ENCODE results near the gene FOXN3.

Gene FOXN3

DNA sequence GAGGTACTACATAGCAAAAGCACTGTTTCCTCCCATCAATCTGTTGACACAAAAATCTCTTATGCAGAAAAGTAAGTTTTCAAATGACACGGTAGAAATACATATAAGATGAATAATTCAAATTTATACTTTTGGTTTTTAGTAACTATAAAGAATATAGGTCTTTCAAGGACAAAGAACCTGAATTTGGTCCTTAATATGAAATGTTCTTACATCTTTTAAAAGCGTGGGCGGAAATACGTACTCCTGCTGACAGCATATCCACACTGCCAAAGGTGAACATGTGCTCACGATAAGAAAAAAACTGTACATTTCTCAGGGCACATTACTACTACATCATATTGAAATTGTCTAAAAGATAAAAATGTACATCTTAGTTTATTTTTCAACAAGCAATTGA, 127.6 kb downstream of the FOXN3 start:
- Mint-ChIP-seq H3K4me3 (no peak overlapping the region), H3K36me3 (peaks cover 46 to 68% of the 10 kb centered on the region in 2 donors), H3K27me3 (no peaks in the 10 kb centered on the region), H3K27ac (no peak overlapping the region), H3K9me3 (peaks cover 0 to 4% of the 10 kb centered on the region in 2 donors), H3K4me1 (peaks cover 49 to 68% of the 10 kb centered on the region in 2 donors)
- ATAC-seq (replicated peaks) (no peak), DNase-seq (no peak)

DNA sequence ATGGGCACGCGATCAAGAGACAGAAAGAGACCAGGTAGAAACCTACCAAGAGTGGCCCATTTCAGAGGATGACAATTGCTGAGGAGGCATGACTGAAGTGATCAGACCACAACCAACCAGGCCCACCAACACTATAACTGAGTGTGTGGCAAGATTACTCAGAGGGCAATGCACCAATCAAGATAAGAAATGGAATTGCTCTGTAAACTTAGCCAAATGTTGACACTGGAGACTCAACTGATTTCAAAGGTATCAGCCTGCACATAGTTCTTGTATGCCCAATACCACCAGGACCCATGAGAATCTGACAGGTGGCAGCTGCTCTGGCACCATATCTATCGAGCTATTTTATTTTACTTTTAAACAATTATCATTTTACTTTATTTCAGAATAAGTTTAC, 128.9 kb downstream of the FOXN3 start:
- Mint-ChIP-seq H3K27me3 (no peaks in the 10 kb centered on the region), H3K36me3 (peaks cover 49 to 67% of the 10 kb centered on the region in 2 donors), H3K4me3 (no peak overlapping the region), H3K9me3 (peaks cover 0 to 7% of the 10 kb centered on the region in 2 donors), H3K27ac (no peak overlapping the region), H3K4me1 (peaks cover 46 to 68% of the 10 kb centered on the region in 2 donors)
- DNase-seq (no peak), ATAC-seq (replicated peaks) (no peak)

DNA sequence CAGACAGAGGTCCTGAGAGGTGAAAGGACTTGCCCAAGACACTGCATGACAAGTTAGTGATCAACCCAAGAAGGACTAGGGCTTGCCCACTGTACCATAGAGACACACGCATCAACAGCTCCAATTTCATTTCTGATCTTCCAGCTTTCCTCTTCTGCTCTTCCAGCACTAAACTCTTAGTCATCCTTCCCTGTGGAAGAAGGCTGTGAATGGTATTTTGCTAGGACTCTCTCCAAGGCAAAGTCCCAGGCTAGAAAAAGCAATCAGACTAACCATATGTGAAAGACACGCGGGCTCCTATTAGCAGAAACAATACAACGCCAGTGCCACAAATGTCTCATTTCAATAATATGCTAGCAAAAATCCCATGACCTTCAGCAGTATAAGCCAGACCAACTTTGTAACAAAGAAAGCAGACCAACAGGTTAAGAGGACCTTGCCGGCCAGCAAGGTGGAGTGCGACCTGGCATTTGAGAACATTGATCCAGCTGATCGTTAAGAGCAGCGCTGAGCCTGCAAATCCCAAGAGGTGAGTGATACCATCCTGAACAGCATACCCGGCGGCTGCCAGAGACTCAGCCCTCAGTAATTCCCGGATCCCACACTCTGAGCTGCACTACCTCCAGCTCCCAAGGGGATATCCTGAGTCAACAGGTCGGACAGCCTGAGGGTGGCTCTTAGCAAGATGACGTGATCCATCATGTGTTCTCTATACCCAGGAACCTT, 132.5 kb downstream of the FOXN3 start:
- H3K4me1 Mint-ChIP-seq: peaks cover 37 to 72% of the 10 kb centered on the region in 2 donors
- no peaks in the 10 kb centered on the region for H3K27me3 Mint-ChIP-seq
- ATAC-seq (replicated peaks) (no peak), DNase-seq (no peak)
- H3K27ac Mint-ChIP-seq: peak overlapping the region; percentile 92
- H3K4me3 Mint-ChIP-seq: peak overlapping the region; percentile 61 to 64
- peaks cover 2 to 3% of the 10 kb centered on the region in 2 donors for H3K9me3 Mint-ChIP-seq
- H3K36me3 Mint-ChIP-seq: peaks cover 38 to 64% of the 10 kb centered on the region in 2 donors

DNA sequence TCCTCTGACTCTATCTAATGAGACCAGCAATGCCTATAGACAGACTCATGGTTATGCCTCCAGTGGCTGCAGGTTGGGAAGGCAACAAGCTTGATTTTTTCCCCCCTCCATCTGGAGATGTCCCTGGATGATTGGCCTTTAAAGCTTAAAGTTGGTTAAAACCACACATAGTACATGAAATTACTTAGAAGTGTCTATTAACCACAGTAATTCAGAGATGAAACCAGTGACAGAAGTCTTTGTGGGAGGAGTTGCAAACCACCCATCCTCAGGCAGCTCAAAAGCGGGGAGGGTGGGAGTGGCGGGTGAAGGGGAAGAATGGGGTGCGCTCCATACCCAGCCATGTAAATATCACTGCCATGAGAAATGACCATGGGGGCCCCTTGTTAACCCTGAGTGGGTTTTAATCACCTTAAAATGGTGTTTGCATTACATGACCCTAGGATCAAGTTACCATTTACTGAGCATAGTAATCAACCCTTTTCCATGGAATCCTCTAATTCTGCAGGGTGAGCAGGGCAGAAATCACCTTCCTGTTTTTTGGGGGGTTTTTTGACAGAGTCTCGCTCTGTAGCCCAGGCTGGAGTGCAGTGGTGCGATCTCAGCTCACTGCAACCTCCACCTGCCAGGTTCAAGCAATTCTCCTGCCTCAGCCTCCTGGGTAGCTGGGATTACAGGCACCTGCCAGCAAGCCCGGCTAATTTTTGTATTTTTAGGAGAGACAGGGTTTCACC, 133.5 kb downstream of the FOXN3 start:
- peaks cover 2 to 3% of the 10 kb centered on the region in 2 donors for H3K9me3 Mint-ChIP-seq
- DNase-seq (peak; percentile 36), ATAC-seq (replicated peaks) (peak; percentile 88 to 89)
- H3K36me3 Mint-ChIP-seq: peaks cover 46 to 73% of the 10 kb centered on the region in 2 donors
- H3K27ac Mint-ChIP-seq: peak overlapping the region; percentile 78
- H3K27me3 Mint-ChIP-seq: no peaks in the 10 kb centered on the region
- no peak overlapping the region for H3K4me3 Mint-ChIP-seq
- H3K4me1 Mint-ChIP-seq: peaks cover 42 to 82% of the 10 kb centered on the region in 2 donors

DNA sequence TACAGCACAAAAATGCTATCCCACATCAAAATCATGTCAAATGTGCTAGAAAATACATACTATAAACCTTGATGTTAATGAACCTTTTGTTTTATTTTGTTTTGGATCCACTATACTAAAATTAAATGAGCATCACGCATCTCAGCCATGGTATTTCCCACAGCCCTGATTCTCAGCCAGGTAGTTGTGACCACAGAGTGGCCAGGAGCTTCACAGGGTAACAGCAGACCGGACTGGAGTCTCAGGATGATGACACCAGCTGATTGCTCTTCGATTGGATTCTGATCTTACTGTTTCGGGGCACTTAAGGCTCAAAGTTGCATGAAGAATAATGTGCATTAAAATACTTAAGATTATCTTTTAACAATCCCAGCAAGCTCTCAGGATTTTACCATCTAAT, 134.8 kb downstream of the FOXN3 start:
- H3K4me1 Mint-ChIP-seq: peaks cover 55 to 90% of the 10 kb centered on the region in 2 donors
- DNase-seq (no peak), ATAC-seq (replicated peaks) (no peak)
- peaks cover 56 to 82% of the 10 kb centered on the region in 2 donors for H3K36me3 Mint-ChIP-seq
- no peaks in the 10 kb centered on the region for H3K27me3 Mint-ChIP-seq
- peak overlapping the region; percentile 51 for H3K27ac Mint-ChIP-seq
- H3K9me3 Mint-ChIP-seq: peaks cover 6 to 9% of the 10 kb centered on the region in 2 donors
- H3K4me3 Mint-ChIP-seq: no peak overlapping the region

DNA sequence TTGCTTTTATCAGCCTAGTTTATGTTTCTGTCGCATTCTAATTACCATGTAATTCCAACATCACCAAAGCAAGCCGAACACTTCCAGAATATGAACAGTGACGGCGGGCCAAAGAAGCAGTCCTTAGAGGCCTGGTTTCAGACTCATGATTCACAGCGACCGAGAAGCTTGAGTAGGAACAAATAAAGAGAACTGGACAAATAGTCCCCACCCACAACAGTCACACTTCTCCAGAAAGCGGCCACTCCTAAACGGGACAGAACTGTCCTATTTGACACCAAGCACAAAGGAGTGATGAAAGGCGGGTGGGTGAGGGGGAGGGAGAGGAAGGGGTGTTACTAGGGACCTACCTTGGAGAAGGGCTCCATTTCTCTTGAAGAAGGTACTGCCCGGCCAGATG, 136.4 kb downstream of the FOXN3 start:
- peaks cover 62 to 99% of the 10 kb centered on the region in 2 donors for H3K4me1 Mint-ChIP-seq
- H3K9me3 Mint-ChIP-seq: peaks cover 6 to 9% of the 10 kb centered on the region in 2 donors

DNA sequence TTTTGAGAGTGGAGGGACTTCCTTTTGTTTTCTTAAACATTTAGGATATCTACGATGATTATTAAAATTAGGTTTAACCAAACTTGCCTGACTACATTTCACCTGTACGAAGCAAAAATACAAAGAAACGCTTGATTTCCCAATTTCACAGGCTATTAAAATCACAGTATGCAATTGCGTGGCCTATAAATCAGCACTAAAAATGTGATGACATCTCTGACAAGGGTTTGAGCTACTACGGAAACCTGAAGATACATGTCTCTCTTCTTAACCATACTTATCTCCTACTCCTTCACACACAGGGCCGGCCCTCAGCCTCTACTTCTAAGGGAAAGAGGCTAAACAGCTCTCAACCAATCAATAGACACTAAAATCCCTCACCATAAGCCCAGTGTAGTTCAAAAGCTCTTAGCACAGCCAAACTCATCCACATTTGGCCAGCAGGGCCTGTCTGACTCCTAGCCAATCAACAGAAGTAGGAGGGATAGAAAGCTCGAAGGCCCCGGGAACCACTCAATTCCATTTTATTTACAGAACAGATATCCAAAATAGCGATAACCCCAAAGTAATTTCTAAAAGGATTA, 137.3 kb downstream of the FOXN3 start:
- Mint-ChIP-seq H3K27me3 (no peaks in the 10 kb centered on the region), H3K27ac (no peak overlapping the region), H3K4me1 (peaks cover 66 to 99% of the 10 kb centered on the region in 2 donors), H3K9me3 (peaks cover 6 to 15% of the 10 kb centered on the region in 2 donors), H3K36me3 (peaks cover 62 to 86% of the 10 kb centered on the region in 2 donors), H3K4me3 (no peak overlapping the region)
- DNase-seq (no peak), ATAC-seq (replicated peaks) (no peak)

More for the DNA sequence above, 136.4 kb downstream of the FOXN3 start:
- Mint-ChIP-seq H3K27me3 (no peaks in the 10 kb centered on the region), H3K4me3 (no peak overlapping the region), H3K27ac (peak overlapping the region; percentile 47), H3K36me3 (peaks cover 62 to 86% of the 10 kb centered on the region in 2 donors)
- ATAC-seq (replicated peaks) (no peak), DNase-seq (no peak)

DNA sequence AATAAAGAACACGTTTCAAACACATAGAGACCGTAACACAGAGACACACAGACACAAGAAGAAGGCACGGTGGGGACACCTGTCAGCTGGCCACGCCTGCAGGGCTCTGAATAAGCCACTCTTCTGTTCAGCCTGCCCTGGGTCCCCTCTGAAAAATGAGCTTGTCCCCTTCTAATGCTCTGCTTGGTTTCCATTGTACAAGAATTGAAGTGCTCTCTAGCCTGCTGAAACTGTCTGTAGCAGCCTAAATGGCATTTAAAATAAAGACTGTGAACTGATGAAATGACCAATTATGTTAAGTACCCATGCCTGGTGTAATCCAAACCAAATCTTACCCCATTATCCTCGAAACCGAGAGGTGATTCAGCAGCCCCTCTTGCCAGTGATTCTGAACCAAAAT, 139.8 kb downstream of the FOXN3 start:
- Mint-ChIP-seq H3K4me3 (peak overlapping the region in 1 of 2 donors; percentile 30), H3K9me3 (peaks cover 6 to 16% of the 10 kb centered on the region in 2 donors), H3K27me3 (no peaks in the 10 kb centered on the region), H3K36me3 (peaks cover 68 to 85% of the 10 kb centered on the region in 2 donors), H3K4me1 (peaks cover 71 to 96% of the 10 kb centered on the region in 2 donors), H3K27ac (peak overlapping the region; percentile 97)
- ATAC-seq (replicated peaks) (no peak), DNase-seq (no peak)

DNA sequence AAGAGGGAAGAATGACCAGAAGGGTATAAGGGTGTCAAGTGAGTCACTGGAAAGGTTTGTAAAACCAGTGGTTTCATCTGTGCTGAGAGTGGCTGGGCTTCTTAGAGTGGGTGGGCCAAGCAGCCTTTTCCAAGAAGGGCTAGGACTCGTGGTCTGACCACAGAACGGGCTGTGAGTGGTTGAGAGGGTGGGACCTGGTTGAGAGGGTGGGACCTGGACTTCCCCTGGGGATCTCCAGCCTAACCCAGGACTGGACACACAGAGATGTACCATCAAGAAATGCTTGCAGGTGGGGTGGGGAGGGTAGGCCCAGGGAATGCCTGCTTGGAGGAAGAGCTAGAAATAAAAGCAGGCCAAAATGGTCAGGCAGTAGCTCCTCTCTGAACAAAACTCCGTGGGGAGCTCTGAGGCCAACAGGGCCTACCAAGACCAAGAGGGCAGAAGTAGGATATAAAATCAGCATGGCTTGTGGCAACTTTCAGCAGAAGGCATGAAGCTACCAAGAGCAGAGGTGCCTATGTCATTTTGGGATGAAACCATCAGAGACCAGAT, 140.5 kb downstream of the FOXN3 start:
- Mint-ChIP-seq H3K9me3 (peaks cover 6 to 16% of the 10 kb centered on the region in 2 donors), H3K27me3 (no peaks in the 10 kb centered on the region), H3K36me3 (peaks cover 63 to 78% of the 10 kb centered on the region in 2 donors), H3K4me3 (peak overlapping the region; percentile 62 to 68), H3K4me1 (peaks cover 66 to 89% of the 10 kb centered on the region in 2 donors), H3K27ac (peak overlapping the region; percentile 97)
- DNase-seq (peak; percentile 92), ATAC-seq (replicated peaks) (peak; percentile 98)

DNA sequence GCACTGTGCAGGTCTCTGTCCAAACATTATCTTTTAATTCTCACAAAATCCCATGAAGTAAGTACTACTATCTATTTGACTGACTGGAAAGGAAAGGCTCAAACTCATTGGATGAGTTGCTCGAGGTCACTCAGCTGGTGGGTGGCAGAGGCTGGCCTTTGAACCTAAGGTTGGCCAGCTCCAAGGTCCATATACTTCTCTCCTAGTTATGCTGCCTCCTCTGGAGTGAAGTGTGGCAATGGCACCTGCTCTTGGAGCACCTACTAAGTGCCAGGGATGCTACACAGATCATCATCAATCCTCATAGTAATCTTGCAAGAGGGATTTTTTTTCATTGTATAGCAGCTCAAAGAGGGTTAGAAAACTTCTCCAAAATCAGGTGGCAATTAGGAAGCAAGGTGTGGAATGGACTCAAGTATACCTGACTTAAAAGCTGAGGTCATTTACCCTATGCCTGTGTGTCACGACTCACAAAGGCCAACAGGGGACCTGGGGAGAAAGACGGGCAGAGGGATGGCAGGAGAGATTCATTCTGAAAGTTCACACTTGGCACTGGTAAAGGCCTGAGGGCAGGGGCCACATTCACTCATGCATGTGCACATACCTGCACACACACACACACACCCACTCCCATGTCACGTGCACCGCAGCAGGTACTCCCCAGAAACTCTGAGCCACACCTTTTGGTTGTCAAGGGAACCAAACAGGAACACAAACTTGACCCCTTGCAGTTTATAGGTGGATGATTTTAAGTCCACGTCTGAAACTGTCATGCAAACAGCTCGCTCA, 146.4 kb downstream of the FOXN3 start:
- no peak overlapping the region for H3K4me3 Mint-ChIP-seq
- H3K27me3 Mint-ChIP-seq: no peaks in the 10 kb centered on the region
- H3K27ac Mint-ChIP-seq: peak overlapping the region; percentile 76
- H3K4me1 Mint-ChIP-seq: peaks cover 70 to 85% of the 10 kb centered on the region in 2 donors
- peak; percentile 76 for ATAC-seq (replicated peaks)
- peaks cover 2 to 9% of the 10 kb centered on the region in 2 donors for H3K9me3 Mint-ChIP-seq
- H3K36me3 Mint-ChIP-seq: peaks cover 47 to 66% of the 10 kb centered on the region in 2 donors
- DNase-seq: peak; percentile 54

DNA sequence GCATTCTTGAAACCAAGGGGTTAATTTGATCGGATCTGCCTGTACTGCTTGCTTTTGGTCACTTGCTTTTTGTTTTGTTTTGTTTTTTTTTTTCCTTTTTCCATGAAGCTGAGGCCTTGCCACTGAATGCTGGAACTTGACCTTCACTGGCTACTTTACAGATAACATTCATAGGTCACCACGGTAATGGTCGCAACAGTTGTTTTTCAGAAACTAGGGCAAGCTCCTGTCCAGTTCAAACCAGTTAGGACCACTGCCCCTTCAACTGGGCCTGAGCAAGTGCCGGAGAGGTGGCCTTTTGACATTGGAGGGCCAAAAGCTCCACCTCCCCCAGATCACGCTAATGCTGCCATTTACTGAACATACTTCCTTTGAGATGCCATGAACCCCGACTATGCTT, 147.6 kb downstream of the FOXN3 start:
- Mint-ChIP-seq H3K9me3 (peaks cover 2 to 4% of the 10 kb centered on the region in 2 donors), H3K36me3 (peaks cover 49 to 67% of the 10 kb centered on the region in 2 donors), H3K27ac (peak overlapping the region; percentile 69)

DNA sequence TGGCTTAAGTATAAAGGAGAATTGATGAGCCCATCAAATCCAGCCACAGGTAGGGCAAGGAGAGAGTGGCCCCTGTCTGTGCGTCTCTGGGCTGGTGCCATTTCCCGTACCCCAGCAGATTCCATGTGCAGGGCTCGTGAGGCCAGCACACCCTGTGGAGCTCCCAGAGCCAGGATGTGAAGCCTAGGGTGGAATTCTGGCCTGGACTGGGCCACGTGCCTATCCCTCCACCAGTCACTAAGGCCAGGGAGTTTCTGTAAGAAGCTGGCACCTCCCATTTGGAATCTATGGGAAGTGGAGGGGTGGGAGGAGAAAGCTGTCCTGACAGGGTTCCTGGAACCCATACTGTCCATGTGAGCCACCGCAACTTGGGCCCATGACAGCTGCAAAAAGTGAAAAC, 148.5 kb downstream of the FOXN3 start:
- H3K4me3 Mint-ChIP-seq: no peak overlapping the region
- peaks cover 67 to 84% of the 10 kb centered on the region in 2 donors for H3K4me1 Mint-ChIP-seq
- H3K27ac Mint-ChIP-seq: no peak overlapping the region
- no peak for ATAC-seq (replicated peaks)
- DNase-seq: no peak
- peaks cover 51 to 67% of the 10 kb centered on the region in 2 donors for H3K36me3 Mint-ChIP-seq
- peaks cover 2 to 8% of the 10 kb centered on the region in 2 donors for H3K9me3 Mint-ChIP-seq
- H3K27me3 Mint-ChIP-seq: no peaks in the 10 kb centered on the region

More for the DNA sequence above, 147.6 kb downstream of the FOXN3 start:
- Mint-ChIP-seq H3K27me3 (no peaks in the 10 kb centered on the region), H3K4me3 (no peak overlapping the region), H3K4me1 (peaks cover 70 to 85% of the 10 kb centered on the region in 2 donors)
- ATAC-seq (replicated peaks) (no peak), DNase-seq (no peak)

DNA sequence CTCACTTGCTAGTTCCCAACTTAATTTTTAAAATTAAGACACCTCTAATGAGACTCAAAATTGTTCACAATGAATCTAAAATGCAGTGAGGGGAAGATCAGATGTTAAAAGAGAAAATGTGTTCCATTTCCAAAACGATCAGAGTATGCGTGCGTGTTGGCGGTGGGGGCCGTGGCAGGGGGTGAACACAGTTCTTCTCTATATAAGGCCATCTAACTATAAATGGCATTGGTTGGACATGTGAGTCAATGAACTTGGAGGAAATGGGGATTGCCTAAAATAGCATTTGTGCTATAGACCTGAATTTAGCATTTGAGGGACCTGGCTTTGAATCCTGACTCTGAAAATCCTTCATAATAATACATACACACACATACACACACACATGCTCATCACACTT, 149.4 kb downstream of the FOXN3 start:
- H3K27ac Mint-ChIP-seq: peak overlapping the region; percentile 45
- no peaks in the 10 kb centered on the region for H3K27me3 Mint-ChIP-seq
- H3K4me1 Mint-ChIP-seq: peaks cover 60 to 76% of the 10 kb centered on the region in 2 donors
- peaks cover 46 to 60% of the 10 kb centered on the region in 2 donors for H3K36me3 Mint-ChIP-seq
- ATAC-seq (replicated peaks) (no peak), DNase-seq (no peak)
- peak overlapping the region in 1 of 2 donors; percentile 24 for H3K4me3 Mint-ChIP-seq
- peaks cover 2 to 3% of the 10 kb centered on the region in 2 donors for H3K9me3 Mint-ChIP-seq
